ENCODE results near the gene MIDN. TPM values are rescaled to one million over a fixed set of nuclear protein-coding genes. Genes with fewer than 3 reads are reported as not detected.
A peak's percentile ranks its signal among the peaks of the same experiment; 100 is the strongest.

MIDN gene
- total RNA-seq, 1 experiment from 2014 or later: 125 TPM

DNA sequence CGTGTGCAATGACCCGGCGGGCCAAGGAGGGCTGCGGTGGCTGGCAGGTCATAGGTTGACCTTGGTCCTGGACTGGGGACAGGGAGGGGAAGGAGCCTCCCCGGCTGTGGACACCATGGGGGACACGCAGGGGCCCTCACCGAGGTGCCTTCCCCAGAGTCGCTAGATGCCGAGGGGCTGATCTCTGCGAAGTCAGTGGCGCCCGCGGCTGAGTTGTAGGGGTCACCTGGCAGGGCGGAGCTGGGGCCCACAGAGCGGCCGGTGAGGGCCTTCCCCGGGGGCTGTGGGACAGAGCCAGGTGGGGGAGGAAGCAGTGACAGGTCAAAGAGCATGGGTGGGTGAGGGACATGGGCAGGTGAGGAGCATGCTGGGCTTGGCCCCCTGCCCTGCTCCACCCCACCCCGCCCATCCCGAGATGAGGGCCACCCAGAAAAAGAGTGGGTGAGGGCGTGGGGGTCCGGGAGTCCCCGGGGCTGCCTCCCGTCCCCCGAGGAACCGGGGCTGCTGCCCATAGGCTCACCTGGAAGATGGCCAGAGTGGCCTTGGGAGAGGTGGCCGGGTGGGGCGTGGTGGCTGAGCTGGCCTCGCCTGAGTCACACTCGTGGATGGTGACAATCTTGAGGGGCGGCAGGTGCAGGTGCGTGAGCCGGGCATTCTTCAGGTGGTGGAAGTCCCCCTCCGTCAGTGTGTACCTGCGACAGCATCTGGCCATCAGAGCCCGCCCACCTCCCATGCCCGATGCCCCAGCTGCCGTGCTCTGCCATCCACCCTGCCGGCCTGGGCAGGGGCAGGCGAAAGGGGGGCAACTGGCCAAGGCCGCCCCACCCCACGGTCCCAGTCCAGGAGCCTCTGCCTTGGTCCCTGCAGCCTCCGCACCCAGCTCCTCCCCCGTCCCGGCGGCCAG is 14.1 kb upstream of the MIDN start:
- no peak overlapping the region for H3K4me3 ChIP-seq (ENCODE audit: low read depth, low read length)
- H3K27ac Mint-ChIP-seq (ENCODE audit: unreplicated experiment): no peak overlapping the region
- no peaks in the 10 kb centered on the region for H3K27me3 Mint-ChIP-seq (ENCODE audit: insufficient read depth, unreplicated experiment)
- no peaks in the 10 kb centered on the region for H3K9me3 ChIP-seq
- no TSS peak for BruUV-seq (replicated peaks)
- H3K9me3 Mint-ChIP-seq (ENCODE audit: unreplicated experiment): no peaks in the 10 kb centered on the region
- intact Hi-C loops (cut with micrococcal nuclease; ENCODE audit: unreplicated experiment): no loop called here
- H3K27me3 ChIP-seq (replicated peaks; ENCODE audit: control insufficient read depth, insufficient read depth, low read length): no peaks in the 10 kb centered on the region
- DNase-seq: no peak
- ChIA-PET CTCF (no interaction called here), POLR2A (no interaction called here)
- peaks cover 4% of the 10 kb centered on the region; the same call in 1 of the 2 replicates for H3K4me1 ChIP-seq
- H3K36me3 Mint-ChIP-seq (ENCODE audit: insufficient read depth, unreplicated experiment): peaks cover 15% of the 10 kb centered on the region
- H3K4me3 Mint-ChIP-seq (ENCODE audit: unreplicated experiment): no peak overlapping the region
- TF ChIP-seq, protein P1, sequence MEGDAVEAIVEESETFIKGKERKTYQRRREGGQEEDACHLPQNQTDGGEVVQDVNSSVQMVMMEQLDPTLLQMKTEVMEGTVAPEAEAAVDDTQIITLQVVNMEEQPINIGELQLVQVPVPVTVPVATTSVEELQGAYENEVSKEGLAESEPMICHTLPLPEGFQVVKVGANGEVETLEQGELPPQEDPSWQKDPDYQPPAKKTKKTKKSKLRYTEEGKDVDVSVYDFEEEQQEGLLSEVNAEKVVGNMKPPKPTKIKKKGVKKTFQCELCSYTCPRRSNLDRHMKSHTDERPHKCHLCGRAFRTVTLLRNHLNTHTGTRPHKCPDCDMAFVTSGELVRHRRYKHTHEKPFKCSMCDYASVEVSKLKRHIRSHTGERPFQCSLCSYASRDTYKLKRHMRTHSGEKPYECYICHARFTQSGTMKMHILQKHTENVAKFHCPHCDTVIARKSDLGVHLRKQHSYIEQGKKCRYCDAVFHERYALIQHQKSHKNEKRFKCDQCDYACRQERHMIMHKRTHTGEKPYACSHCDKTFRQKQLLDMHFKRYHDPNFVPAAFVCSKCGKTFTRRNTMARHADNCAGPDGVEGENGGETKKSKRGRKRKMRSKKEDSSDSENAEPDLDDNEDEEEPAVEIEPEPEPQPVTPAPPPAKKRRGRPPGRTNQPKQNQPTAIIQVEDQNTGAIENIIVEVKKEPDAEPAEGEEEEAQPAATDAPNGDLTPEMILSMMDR (IDR thresholded peaks at IDR 0.05; ENCODE audit: insufficient read depth in 1 of 2, low read depth in 1 of 2, low read length in 1 of 2, severe bottlenecking in 1 of 2, unreplicated experiment in 1 of 2): no peak
- no peaks in the 10 kb centered on the region for H3K36me3 ChIP-seq (ENCODE audit: control insufficient read depth, insufficient read depth, low read length)
- H3K4me1 Mint-ChIP-seq (ENCODE audit: low read depth, unreplicated experiment): no peaks in the 10 kb centered on the region

DNA sequence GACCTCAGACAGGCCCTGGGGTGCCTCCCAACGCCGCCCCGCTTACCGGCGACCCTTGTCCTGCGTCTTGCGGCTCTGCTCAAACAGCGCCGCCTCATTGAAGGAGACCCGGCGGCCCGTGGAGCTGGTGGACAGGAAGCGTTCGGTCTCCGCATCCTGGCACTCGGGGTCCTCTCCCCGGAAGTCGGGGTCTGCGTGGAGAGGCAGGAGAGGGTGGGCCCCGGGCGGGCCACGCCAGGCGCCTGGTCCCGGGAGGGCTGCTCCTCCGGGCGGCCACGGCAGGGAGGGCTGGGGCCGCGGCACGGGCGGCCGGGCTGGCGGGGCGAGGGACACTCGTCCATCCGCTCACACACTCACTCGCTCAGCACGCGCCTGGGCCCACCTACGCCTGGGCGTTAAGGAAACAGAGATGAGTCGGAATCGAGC is 13.4 kb upstream of the MIDN start:
- POLR2A ChIA-PET: no interaction called here
- Histone ChIP-seq H3K4me3 (ENCODE audit: low read depth, low read length) (no peak overlapping the region), H3K9me3 (no peaks in the 10 kb centered on the region), H3K4me1 (peaks cover 9% of the 10 kb centered on the region), H3K36me3 (ENCODE audit: control insufficient read depth, insufficient read depth, low read length) (no peaks in the 10 kb centered on the region), H3K27me3 (replicated peaks; ENCODE audit: control insufficient read depth, insufficient read depth, low read length) (no peaks in the 10 kb centered on the region)
- TF ChIP-seq, protein P1 (IDR thresholded peaks at IDR 0.05; ENCODE audit: insufficient read depth in 1 of 2, low read depth in 1 of 2, low read length in 1 of 2, severe bottlenecking in 1 of 2, unreplicated experiment in 1 of 2): no peak
- no peak for DNase-seq
- H3K4me1 Mint-ChIP-seq (ENCODE audit: low read depth, unreplicated experiment): no peaks in the 10 kb centered on the region
- H3K36me3 Mint-ChIP-seq (ENCODE audit: insufficient read depth, unreplicated experiment): peaks cover 15% of the 10 kb centered on the region
- no peaks in the 10 kb centered on the region for H3K27me3 Mint-ChIP-seq (ENCODE audit: insufficient read depth, unreplicated experiment)
- no peak overlapping the region for H3K27ac Mint-ChIP-seq (ENCODE audit: unreplicated experiment)
- intact Hi-C loops (cut with micrococcal nuclease; ENCODE audit: unreplicated experiment): no loop called here
- no peaks in the 10 kb centered on the region for H3K9me3 Mint-ChIP-seq (ENCODE audit: unreplicated experiment)
- no TSS peak for BruUV-seq (replicated peaks)
- CTCF ChIA-PET: no interaction called here
- no peak overlapping the region for H3K4me3 Mint-ChIP-seq (ENCODE audit: unreplicated experiment)

DNA sequence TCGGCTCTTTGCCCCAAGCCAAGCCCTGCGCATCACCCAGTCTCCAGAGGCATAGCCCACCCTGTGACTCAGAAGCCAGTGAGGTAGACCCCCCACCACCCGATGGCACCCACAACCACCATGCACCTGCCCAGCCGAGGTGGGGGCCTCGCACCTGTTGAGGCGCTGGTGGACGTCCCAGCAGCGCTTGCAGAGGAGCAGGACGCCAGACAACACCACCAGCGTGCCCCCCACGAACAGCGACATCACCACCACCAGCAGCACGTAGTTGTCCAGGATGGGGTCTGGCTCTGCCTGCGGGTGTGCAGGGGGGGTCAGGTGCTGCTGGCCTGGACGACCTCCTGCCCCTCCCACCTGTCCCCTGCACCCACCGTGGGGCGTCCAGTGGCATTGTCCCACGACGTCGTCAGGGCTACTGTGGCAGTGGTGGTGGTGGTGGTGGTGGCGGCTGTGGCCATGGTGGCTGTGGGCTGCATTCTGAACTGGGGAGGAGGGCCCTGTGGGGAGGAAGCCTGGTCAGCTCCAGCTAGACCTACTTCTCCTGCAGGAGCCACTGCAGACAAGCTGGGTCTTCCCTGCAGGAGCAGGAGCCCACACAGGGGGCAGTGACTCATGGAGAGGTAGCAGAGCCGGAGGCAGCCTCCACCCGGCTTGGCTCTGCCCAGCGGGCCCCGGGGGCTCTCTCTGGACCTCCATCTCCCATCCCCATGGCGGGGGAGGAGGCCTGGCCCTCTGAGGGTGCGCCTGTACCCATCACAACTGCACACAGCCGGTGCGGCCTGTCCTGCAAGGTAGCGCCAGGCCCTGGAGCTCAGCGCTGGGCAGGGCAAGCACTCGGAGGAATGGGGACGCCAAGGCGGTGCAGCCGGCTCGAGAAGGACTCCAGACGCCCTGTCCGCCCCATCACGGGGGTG is 12.5 kb upstream of the MIDN start:
- ChIA-PET CTCF (no interaction called here), POLR2A (no interaction called here)
- no peaks in the 10 kb centered on the region for H3K4me1 Mint-ChIP-seq (ENCODE audit: low read depth, unreplicated experiment)
- H3K9me3 Mint-ChIP-seq (ENCODE audit: unreplicated experiment): no peaks in the 10 kb centered on the region
- no peaks in the 10 kb centered on the region for H3K27me3 Mint-ChIP-seq (ENCODE audit: insufficient read depth, unreplicated experiment)
- Histone ChIP-seq H3K4me1 (peaks cover 12% of the 10 kb centered on the region), H3K9me3 (no peaks in the 10 kb centered on the region), H3K36me3 (ENCODE audit: control insufficient read depth, insufficient read depth, low read length) (no peaks in the 10 kb centered on the region), H3K4me3 (ENCODE audit: low read depth, low read length) (peak overlapping the region; percentile 22; the same call in 1 of the 2 replicates), H3K27me3 (replicated peaks; ENCODE audit: control insufficient read depth, insufficient read depth, low read length) (no peaks in the 10 kb centered on the region)
- TF ChIP-seq, protein P1 (IDR thresholded peaks at IDR 0.05; ENCODE audit: insufficient read depth in 1 of 2, low read depth in 1 of 2, low read length in 1 of 2, severe bottlenecking in 1 of 2, unreplicated experiment in 1 of 2): no peak
- H3K27ac Mint-ChIP-seq (ENCODE audit: unreplicated experiment): no peak overlapping the region
- intact Hi-C loops (cut with micrococcal nuclease; ENCODE audit: unreplicated experiment): no loop called here
- no peak for DNase-seq
- peaks cover 15% of the 10 kb centered on the region for H3K36me3 Mint-ChIP-seq (ENCODE audit: insufficient read depth, unreplicated experiment)
- peak overlapping the region; percentile 77 for H3K4me3 Mint-ChIP-seq (ENCODE audit: unreplicated experiment)
- BruUV-seq (replicated peaks): no TSS peak

Measured in Caco-2 (cell line).